ENCODE data around the gene ADAT2. TPM values are rescaled to one million over a fixed set of nuclear protein-coding genes. Genes with fewer than 3 reads are reported as not detected.

Gene ADAT2
- total and polyA plus RNA-seq, 2 of the 8 experiments (the other 6 are each of a cell fraction or from before 2014, with no cell fraction given) = 4.3 to 11.8 TPM

DNA sequence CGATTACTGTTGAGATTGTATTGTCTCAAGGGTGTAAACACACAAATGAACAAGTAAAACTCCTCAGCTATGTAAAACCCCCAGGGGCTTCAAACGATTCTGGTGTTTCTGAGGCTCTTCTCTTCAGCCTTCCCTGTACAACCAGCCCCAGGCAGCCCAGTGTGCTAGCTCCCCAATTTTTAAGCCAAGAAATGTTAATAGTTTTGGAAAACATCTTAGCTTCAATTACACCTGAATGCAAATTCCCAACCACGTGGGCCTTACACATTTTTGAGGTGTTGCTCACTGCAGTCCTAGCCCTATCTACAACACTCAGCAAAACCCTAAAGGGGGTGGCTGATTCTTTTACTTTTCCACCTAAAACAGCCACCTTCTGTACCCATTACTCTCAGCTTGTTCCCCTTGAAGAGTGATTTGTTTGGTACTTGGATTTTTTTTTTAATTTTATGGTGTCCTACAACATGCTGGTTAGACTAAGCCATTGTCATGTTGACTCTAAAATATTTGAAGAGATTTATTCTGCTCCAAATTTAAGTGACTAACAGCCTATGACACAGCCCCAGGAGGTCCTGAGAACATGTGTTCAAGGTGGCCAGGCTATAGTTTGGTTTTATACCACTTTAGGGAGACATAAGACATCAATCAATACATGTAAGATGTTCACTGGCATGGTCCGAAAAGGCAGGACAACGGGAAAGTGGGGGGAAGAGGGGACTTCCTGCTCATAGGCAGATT is 48.7 kb downstream of the ADAT2 start:
- no peak overlapping the region for H2BK5ac ChIP-seq (ENCODE audit: low read depth, low read length)
- FAIRE-seq = no peak
- no peak overlapping the region for H2BK12ac ChIP-seq (ENCODE audit: low read depth, low read length)
- no peak overlapping the region; a peak in 1 of 7 replicates for H3K9ac ChIP-seq (replicated peaks in 1 of 4; ENCODE audit: extremely low read depth in 1 of 4, low read depth in 3 of 4, low read length in 3 of 4)
- H2AK5ac ChIP-seq (ENCODE audit: low read depth, low read length) = no peak overlapping the region
- no peak overlapping the region for H2AFZ ChIP-seq (ENCODE audit: low read length)
- no peaks in the 10 kb centered on the region for H3K79me2 ChIP-seq (ENCODE audit: control insufficient read depth in 1 of 2, insufficient read depth in 2 of 2, low read length in 2 of 2)
- no peak for DNase-seq (ENCODE audit: low read depth in 1 of 2, low spot score in 2 of 2)
- 82% methylated on average over 5 of the region's 5 CpGs; no CpG with 5 or more reads in 1 of the 2 experiments for WGBS, 2 experiments (ENCODE audit: extremely low coverage in 1 of 2, insufficient coverage in 1 of 2, insufficient read length in 1 of 2, insufficient replicate concordance in 2 of 2, low coverage in 1 of 2, low lambda C conversion rate in 2 of 2, missing lambda C conversion rate in 1 of 2)
- H4K5ac ChIP-seq (ENCODE audit: insufficient read length, low read depth, low read length) = no peak overlapping the region
- no peak overlapping the region for H3K18ac ChIP-seq (ENCODE audit: extremely low read depth, low read length)
- H3K56ac ChIP-seq (replicated peaks; ENCODE audit: insufficient read length, low read depth, low read length) = no peak overlapping the region
- H2BK20ac ChIP-seq (ENCODE audit: low read length) = no peak overlapping the region
- H3K36me3 ChIP-seq (ENCODE audit: control insufficient read depth in 2 of 4, insufficient read depth in 4 of 4, low read length in 3 of 4) = no peaks in the 10 kb centered on the region
- no peak overlapping the region for H3K4me2 ChIP-seq (ENCODE audit: insufficient read depth in 1 of 2, low read depth in 2 of 2, low read length in 2 of 2)
- H3K4me1 ChIP-seq (replicated peaks in 1 of 4; ENCODE audit: control insufficient read depth in 3 of 4, insufficient read depth in 4 of 4, low read length in 3 of 4) = peaks cover 0 to 17% (median 3%) of the 10 kb centered on the region in 4 experiments; a peak in 4 of 7 replicates
- no peaks in the 10 kb centered on the region for H3K79me1 ChIP-seq (ENCODE audit: low read depth, low read length)
- TF ChIP-seq SUZ12 (IDR thresholded peaks at IDR 0.05; ENCODE audit: low read length) (no peak), POLR2A (IDR thresholded peaks at IDR 0.05; ENCODE audit: control extremely low read depth in 1 of 2, low read depth in 2 of 2, low read length in 2 of 2) (no peak), CTBP2 (IDR thresholded peaks at IDR 0.05; ENCODE audit: borderline replicate concordance, insufficient read depth, insufficient read length, low read length) (no peak), SRF (IDR thresholded peaks at IDR 0.05; ENCODE audit: low read depth, low read length) (no peak), JUN (IDR thresholded peaks at IDR 0.05; ENCODE audit: low read depth, low read length) (no peak), RAD21 (IDR thresholded peaks at IDR 0.05 in 1 of 2, conservative IDR thresholded peaks at IDR 0.05 in 1 of 2; ENCODE audit: low read depth in 2 of 2, low read length in 2 of 2) (no peak)
- TF ChIP-seq, protein P1, sequence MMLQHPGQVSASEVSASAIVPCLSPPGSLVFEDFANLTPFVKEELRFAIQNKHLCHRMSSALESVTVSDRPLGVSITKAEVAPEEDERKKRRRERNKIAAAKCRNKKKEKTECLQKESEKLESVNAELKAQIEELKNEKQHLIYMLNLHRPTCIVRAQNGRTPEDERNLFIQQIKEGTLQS (IDR thresholded peaks at IDR 0.05; ENCODE audit: insufficient read depth, low read depth, low read length) = no peak
- H4K91ac ChIP-seq (replicated peaks; ENCODE audit: insufficient read length, low read length) = no peak overlapping the region
- no peak overlapping the region for H2BK15ac ChIP-seq (ENCODE audit: low read length)
- H3K4ac ChIP-seq (replicated peaks; ENCODE audit: insufficient read length, low read depth, low read length) = no peak overlapping the region
- H2BK120ac ChIP-seq (replicated peaks; ENCODE audit: low read depth, low read length) = no peak overlapping the region
- no peaks in the 10 kb centered on the region for H3K27me3 ChIP-seq (replicated peaks in 1 of 4; ENCODE audit: control insufficient read depth in 3 of 4, extremely low read depth in 1 of 4, insufficient read depth in 3 of 4, low read length in 3 of 4)
- ChIA-PET CTCF (ENCODE audit: partially characterized antibody) (interaction anchor here (0.6 to 5.0 kb wide), 11 partner anchors 8 to 835 kb away, joined by 3 to 26 read pairs (median 3); no protein-coding TSS in a partner anchor), POLR2A (ENCODE audit: partially characterized antibody) (interaction anchor here (0.9 kb wide), 1 partner anchor 101 kb away, joined by 4 read pairs; no protein-coding TSS in a partner anchor)
- no peaks in the 10 kb centered on the region for H3K23me2 ChIP-seq (ENCODE audit: low read depth, low read length)
- no peaks in the 10 kb centered on the region for H4K20me1 ChIP-seq (replicated peaks in 1 of 2; ENCODE audit: control insufficient read depth in 1 of 2, insufficient read depth in 2 of 2, low read length in 2 of 2)
- no peak overlapping the region for H3K14ac ChIP-seq (ENCODE audit: insufficient read length)
- no peak overlapping the region for H3K23ac ChIP-seq (ENCODE audit: insufficient read length)
- no peaks in the 10 kb centered on the region for H3K9me3 ChIP-seq (ENCODE audit: insufficient read depth in 2 of 2, low read depth in 1 of 2, low read length in 1 of 2)
- no peak overlapping the region for H4K8ac ChIP-seq (ENCODE audit: extremely low read depth, insufficient read depth, low read length)
- no peak overlapping the region for H3K4me3 ChIP-seq (ENCODE audit: extremely low read depth in 1 of 4, insufficient read depth in 2 of 4, low read depth in 3 of 4, low read length in 4 of 4)
- no peak overlapping the region for H3K27ac ChIP-seq (ENCODE audit: low read depth, low read length)
